H9 (cell line): ENCODE measurements around the gene CD300LD. TPM values are rescaled to one million over a fixed set of nuclear protein-coding genes. Genes with fewer than 3 reads are reported as not detected.

Source experiments
- DNase-seq: peaks from one replicate; pipeline ENCODE4 v3.0.0-alpha.2; 2017
- H2AFZ ChIP-seq: one replicate; pipeline ENCODE4 v1.6.1; 2013; ENCODE audit warnings: mild to moderate bottlenecking, low read length, control low read depth, moderate library complexity
- H2AK5ac ChIP-seq: 2 replicates; pipeline ENCODE4 v1.6.1; 2013; ENCODE audit warnings: low read length, control low read depth, mixed read lengths; ENCODE audit not compliant: insufficient read length
- H2BK120ac ChIP-seq: one replicate; pipeline ENCODE4 v1.6.1; 2013; ENCODE audit warnings: low read depth, mild to moderate bottlenecking, low read length, control low read depth, inconsistent platforms; ENCODE audit not compliant: poor library complexity, severe bottlenecking
- H2BK12ac ChIP-seq: 2 replicates; pipeline ENCODE4 v1.6.1; 2013; ENCODE audit warnings: low read length, control low read depth, mixed read lengths, low read depth; ENCODE audit not compliant: insufficient read length
- H2BK15ac ChIP-seq: 2 replicates; pipeline ENCODE4 v1.6.1; 2013; ENCODE audit warnings: low read depth, low read length, control low read depth
- H2BK20ac ChIP-seq: one replicate; pipeline ENCODE4 v1.6.1; 2013; ENCODE audit warnings: low read depth, mild to moderate bottlenecking, low read length, control low read depth, inconsistent platforms; ENCODE audit not compliant: poor library complexity, severe bottlenecking
- H2BK5ac ChIP-seq: 2 replicates; pipeline ENCODE4 v1.6.1; 2013; ENCODE audit warnings: low read length, control low read depth, mixed read lengths; ENCODE audit not compliant: insufficient read length
- H3K14ac ChIP-seq: 2 replicates; pipeline ENCODE4 v1.6.1; 2013; ENCODE audit warnings: low read length, control low read depth; ENCODE audit not compliant: insufficient read depth
- H3K18ac ChIP-seq: 2 replicates; pipeline ENCODE4 v1.6.1; 2013; ENCODE audit warnings: low read depth, mild to moderate bottlenecking, mixed read lengths, low read length, control low read depth; ENCODE audit not compliant: insufficient read length
- H3K23ac ChIP-seq: 2 replicates; pipeline ENCODE4 v1.6.1; 2013; ENCODE audit warnings: low read length, control low read depth, mixed read lengths, low read depth; ENCODE audit not compliant: insufficient read length
- H3K23me2 ChIP-seq: 2 replicates; pipeline ENCODE4 v1.6.1; 2013; ENCODE audit warnings: low read depth, mild to moderate bottlenecking, mixed read lengths, low read length, control low read depth; ENCODE audit not compliant: insufficient read length, poor library complexity, severe bottlenecking
- H3K27ac ChIP-seq: 2 replicates; pipeline ENCODE4 v1.5.1; 2013; ENCODE audit warnings: low read length, control low read depth, mixed read lengths, low read depth; ENCODE audit not compliant: insufficient read length
- H3K27me3 ChIP-seq: 2 replicates; pipeline ENCODE4 v1.6.1; 2013; ENCODE audit warnings: low read length, control low read depth, inconsistent platforms; ENCODE audit not compliant: insufficient read depth
- H3K4ac ChIP-seq: 2 replicates; pipeline ENCODE4 v1.6.1; 2013; ENCODE audit warnings: low read depth, mild to moderate bottlenecking, control low read depth, inconsistent platforms, low read length, moderate library complexity
- H3K4me1 ChIP-seq: 2 replicates; pipeline ENCODE4 v1.6.1; 2013; ENCODE audit warnings: low read length, control low read depth, inconsistent platforms; ENCODE audit not compliant: insufficient read depth
- H3K4me2 ChIP-seq: 2 replicates; pipeline ENCODE4 v1.6.1; 2013; ENCODE audit warnings: low read length, control low read depth, mixed read lengths; ENCODE audit not compliant: insufficient read length, insufficient read depth
- H3K56ac ChIP-seq: 2 replicates; pipeline ENCODE4 v1.6.1; 2013; ENCODE audit warnings: low read depth, mild to moderate bottlenecking, mixed read lengths, low read length, control low read depth; ENCODE audit not compliant: insufficient read length
- H3K79me1 ChIP-seq: 2 replicates; pipeline ENCODE4 v1.6.1; 2013; ENCODE audit warnings: low read depth, mild to moderate bottlenecking, moderate library complexity, low read length, control low read depth, inconsistent platforms; ENCODE audit not compliant: insufficient read depth, poor library complexity, severe bottlenecking
- H3K79me2 ChIP-seq: 2 replicates; pipeline ENCODE4 v1.6.1; 2013; ENCODE audit warnings: low read length, control low read depth, inconsistent platforms; ENCODE audit not compliant: insufficient read depth
- H3K9ac ChIP-seq: 2 replicates; pipeline ENCODE4 v1.6.1; 2013; ENCODE audit warnings: low read length, control low read depth, mixed read lengths; ENCODE audit not compliant: insufficient read length; ENCODE audit errors: extremely low read depth
- H3K9me3 ChIP-seq: one replicate; pipeline ENCODE4 v1.6.1; 2013; ENCODE audit warnings: low read depth, low read length, inconsistent platforms; ENCODE audit not compliant: control insufficient read depth
- H3T11ph ChIP-seq: one replicate; pipeline ENCODE4 v1.6.1; 2013; ENCODE audit warnings: mild to moderate bottlenecking, low read length, control low read depth, inconsistent platforms
- H4K20me1 ChIP-seq: one replicate; pipeline ENCODE4 v1.6.1; 2013; ENCODE audit not compliant: control insufficient read depth, insufficient read length, insufficient read depth
- H4K5ac ChIP-seq: 2 replicates; pipeline ENCODE4 v1.6.1; 2013; ENCODE audit warnings: low read depth, mild to moderate bottlenecking, mixed read lengths, low read length, control low read depth; ENCODE audit not compliant: insufficient read length
- H4K8ac ChIP-seq: replicated peaks from 2 replicates; pipeline ENCODE4 v1.6.1; 2013; ENCODE audit warnings: low read length, control low read depth, mixed read lengths, low read depth; ENCODE audit not compliant: insufficient read length
- H4K91ac ChIP-seq: 2 replicates; pipeline ENCODE4 v1.6.1; 2013; ENCODE audit warnings: low read depth, mild to moderate bottlenecking, moderate library complexity, mixed read lengths, low read length, control low read depth; ENCODE audit not compliant: insufficient read length
- H3K27ac Mint-ChIP-seq, 3 experiments: 2 replicates in 2 of 3; 3 replicates in 1 of 3; pipeline ENCODE4 v1.8.0; 2020 to 2021; ENCODE audit warnings: mixed read lengths in 3 of 3, mild to moderate bottlenecking in 1 of 3, moderate library complexity in 1 of 3
- H3K27me3 Mint-ChIP-seq: 2 replicates; pipeline ENCODE4 v1.8.0; 2021; ENCODE audit warnings: low read depth, mild to moderate bottlenecking, moderate library complexity, mixed read lengths
- H3K36me3 Mint-ChIP-seq, 3 experiments: 2 replicates in 2 of 3; 3 replicates in 1 of 3; pipeline ENCODE4 v1.8.0; 2020 to 2021; ENCODE audit warnings: low read depth in 3 of 3, mixed read lengths in 3 of 3; ENCODE audit not compliant: insufficient read depth in 1 of 3
- H3K4me1 Mint-ChIP-seq, 2 experiments: 2 replicates each; pipeline ENCODE4 v1.8.0; 2020; ENCODE audit warnings: mixed read lengths in 2 of 2
- H3K4me3 Mint-ChIP-seq, 2 experiments: 2 replicates in 1 of 2; 3 replicates in 1 of 2; pipeline ENCODE4 v1.8.0; 2020 to 2021; ENCODE audit warnings: mild to moderate bottlenecking in 2 of 2, mixed read lengths in 2 of 2, moderate library complexity in 1 of 2
- H3K9me3 Mint-ChIP-seq, 2 experiments: 2 replicates in 1 of 2; 3 replicates in 1 of 2; pipeline ENCODE4 v1.8.0; 2020; ENCODE audit warnings: mild to moderate bottlenecking in 2 of 2, mixed read lengths in 2 of 2, moderate library complexity in 1 of 2
- CTCF ChIP-seq: fragments of 200-600 bp; sonication (generic); conservative IDR thresholded peaks from 3 replicates; pipeline ENCODE4 v1.8.0; 2021; ENCODE audit warnings: antibody characterized with exemption, mild to moderate bottlenecking
- WGBS: extraction: QIAGEN DNeasy Blood & Tissue Kit; methylation state at CpG from one replicate; pipeline ENCODE4 v1.1.7; 2013; ENCODE audit warnings: missing lambda C conversion rate, low lambda C conversion rate, mixed read lengths; ENCODE audit not compliant: insufficient read length; ENCODE audit errors: extremely low coverage; 5-methylcytosine and 5-hydroxymethylcytosine counted together
- total RNA-seq: library from RNA; stranded (reverse); gene quantifications from 2 replicates; pipeline ENCODE4 v1.2.1, GENCODE V29; 2021

The CD300LD gene
- total RNA-seq, 1 experiment from 2014 or later = not detected

DNA sequence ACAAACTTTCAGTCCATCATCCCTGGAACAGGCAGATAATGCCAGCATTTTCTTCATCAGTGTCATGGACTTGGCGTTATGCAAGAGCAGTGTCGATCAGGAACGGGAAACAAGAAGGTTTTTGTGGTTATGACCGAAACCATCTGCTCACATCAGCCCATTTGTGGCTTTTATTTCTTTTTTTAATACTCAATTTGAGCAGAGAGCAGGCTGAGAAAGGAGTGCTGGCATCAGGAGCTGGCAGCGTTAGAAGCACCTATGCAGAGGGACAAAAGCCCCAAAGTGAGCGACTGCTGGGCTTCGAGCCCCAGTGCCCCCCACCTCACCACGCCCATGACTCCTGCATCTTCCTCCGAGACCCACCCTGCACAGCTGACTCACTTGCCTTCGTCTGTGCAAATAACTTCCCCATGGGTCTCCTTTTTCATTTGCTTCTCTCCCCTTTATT is 47.6 kb upstream of the CD300LD start:
- Histone ChIP-seq H3K18ac (no peak overlapping the region), H3K14ac (no peak overlapping the region), H4K8ac (no peak overlapping the region), H4K5ac (no peak overlapping the region), H4K20me1 (no peaks in the 10 kb centered on the region), H3T11ph (no peak overlapping the region), H3K27me3 (no peaks in the 10 kb centered on the region), H4K91ac (no peak overlapping the region), H2BK12ac (no peak overlapping the region), H3K23ac (no peak overlapping the region), H2BK15ac (no peak overlapping the region), H3K23me2 (no peaks in the 10 kb centered on the region), H2BK5ac (no peak overlapping the region), H3K9ac (no peak overlapping the region), H3K79me1 (no peaks in the 10 kb centered on the region), H3K56ac (no peak overlapping the region), H3K27ac (no peak overlapping the region), H3K79me2 (no peaks in the 10 kb centered on the region), H2BK120ac (no peak overlapping the region), H2AK5ac (no peak overlapping the region), H3K9me3 (no peaks in the 10 kb centered on the region), H3K4ac (no peak overlapping the region), H2AFZ (no peak overlapping the region), H3K4me2 (no peak overlapping the region), H3K4me1 (peaks cover 6% of the 10 kb centered on the region; the same call in 1 of the 2 replicates), H2BK20ac (no peak overlapping the region)
- Mint-ChIP-seq H3K4me1 (peaks cover 42 to 51% of the 10 kb centered on the region in 2 experiments), H3K9me3 (no peaks in the 10 kb centered on the region), H3K4me3 (no peak overlapping the region), H3K27me3 (peaks cover 16% of the 10 kb centered on the region), H3K36me3 (no peaks in the 10 kb centered on the region; a peak in 1 of 7 replicates), H3K27ac (no peak overlapping the region)
- TF ChIP-seq CTCF = no peak
- no peak for DNase-seq
- no CpG with 5 or more reads among the region's 10 CpGs for WGBS
